Mesothelial cell of epicardium (in vitro differentiated cells): ENCODE measurements around the gene INPP5F. TPM values are rescaled to one million over a fixed set of nuclear protein-coding genes. Genes with fewer than 3 reads are reported as not detected.

ENCODE experiments used
- DNase-seq, 2 experiments: peaks; one replicate each; pipeline ENCODE4 v3.0.0; 2021; ENCODE audit warnings: low spot score in 2 of 2; ENCODE audit not compliant: unreplicated experiment in 2 of 2
- H3K27ac Mint-ChIP-seq: 2 replicates; pipeline ENCODE4 v1.8.0; 2021; ENCODE audit warnings: mixed read lengths
- H3K27me3 Mint-ChIP-seq: 2 replicates; pipeline ENCODE4 v1.8.0; 2021; ENCODE audit warnings: low read depth, mixed read lengths
- H3K36me3 Mint-ChIP-seq: 2 replicates; pipeline ENCODE4 v1.8.0; 2021; ENCODE audit warnings: mixed read lengths
- H3K4me1 Mint-ChIP-seq: 2 replicates; pipeline ENCODE4 v1.8.0; 2021; ENCODE audit warnings: mixed read lengths
- H3K4me3 Mint-ChIP-seq: 2 replicates; pipeline ENCODE4 v1.8.0; 2021; ENCODE audit warnings: mild to moderate bottlenecking, moderate library complexity, mixed read lengths
- H3K9me3 Mint-ChIP-seq: 2 replicates; pipeline ENCODE4 v1.8.0; 2021; ENCODE audit warnings: mixed read lengths
- CTCF ChIP-seq: fragments of 200-600 bp; sonication (generic); IDR thresholded peaks from one replicate; pipeline ENCODE4 v1.5.0; 2021; ENCODE audit warnings: antibody characterized with exemption; ENCODE audit not compliant: unreplicated experiment
- total RNA-seq: library from RNA; stranded (reverse); gene quantifications from 3 replicates; pipeline ENCODE4 v1.2.1, GENCODE V29; 2021

Gene INPP5F
- total RNA-seq, 1 donor from 2014 or later, result 56.5 TPM

- Mint-ChIP-seq H3K27ac (no peak overlapping the region), H3K9me3 (no peaks in the 10 kb centered on the region), H3K4me3 (no peak overlapping the region), H3K36me3 (peaks cover 18% of the 10 kb centered on the region), H3K4me1 (peaks cover 4% of the 10 kb centered on the region), H3K27me3 (no peaks in the 10 kb centered on the region)
- no peak for TF ChIP-seq CTCF
- no peak for DNase-seq
Observed at GRCh38 chr10:119811122-119811521, 85.3 kb downstream of the INPP5F start.

GRCh38 chr10:119812684-119813083 is 86.8 kb downstream of the INPP5F start:
- Mint-ChIP-seq H3K36me3 (peaks cover 21% of the 10 kb centered on the region), H3K9me3 (no peaks in the 10 kb centered on the region), H3K4me3 (no peak overlapping the region), H3K4me1 (peaks cover 4% of the 10 kb centered on the region), H3K27ac (no peak overlapping the region), H3K27me3 (no peaks in the 10 kb centered on the region)
- no peak for TF ChIP-seq CTCF
- no peak for DNase-seq

GRCh38 chr10:119815671-119816070 is 89.8 kb downstream of the INPP5F start:
- Mint-ChIP-seq H3K36me3 (peaks cover 19% of the 10 kb centered on the region), H3K4me1 (peaks cover 10% of the 10 kb centered on the region), H3K9me3 (no peaks in the 10 kb centered on the region), H3K27me3 (no peaks in the 10 kb centered on the region), H3K4me3 (no peak overlapping the region), H3K27ac (no peak overlapping the region)
- no peak for DNase-seq
- no peak for TF ChIP-seq CTCF

- DNase-seq, result peak; percentile 85 to 92
- Mint-ChIP-seq H3K27me3 (no peaks in the 10 kb centered on the region), H3K4me1 (peaks cover 16% of the 10 kb centered on the region), H3K27ac (peak overlapping the region; percentile 89), H3K4me3 (peak overlapping the region; percentile 87), H3K9me3 (no peaks in the 10 kb centered on the region), H3K36me3 (peaks cover 19% of the 10 kb centered on the region)
- peak; percentile 48 for TF ChIP-seq CTCF
Observed at GRCh38 chr10:119817991-119818888, 92.4 kb downstream of the INPP5F start.

GRCh38 chr10:119818889-119819270 is 93.0 kb downstream of the INPP5F start:
- Mint-ChIP-seq H3K36me3 (peaks cover 20% of the 10 kb centered on the region), H3K27ac (peak overlapping the region; percentile 89), H3K4me1 (peaks cover 16% of the 10 kb centered on the region), H3K4me3 (peak overlapping the region; percentile 87), H3K9me3 (no peaks in the 10 kb centered on the region), H3K27me3 (no peaks in the 10 kb centered on the region)
- no peak for DNase-seq
- TF ChIP-seq CTCF, result no peak
